HG02588 (cell line): ENCODE measurements around the gene SPOPL.
"Not testable (repeated sequence)": the region's sequence is repeated elsewhere in the genome, so short reads cannot be mapped to it uniquely, and the experiment has no call there.

Experiments
- ATAC-seq: cut with Tn5 transposase; IDR thresholded peaks from one replicate; pipeline ENCODE4 v1.9.1; 2021; ENCODE audit warnings: mild to moderate bottlenecking, moderate library complexity; ENCODE audit not compliant: unreplicated experiment

SPOPL gene

DNA sequence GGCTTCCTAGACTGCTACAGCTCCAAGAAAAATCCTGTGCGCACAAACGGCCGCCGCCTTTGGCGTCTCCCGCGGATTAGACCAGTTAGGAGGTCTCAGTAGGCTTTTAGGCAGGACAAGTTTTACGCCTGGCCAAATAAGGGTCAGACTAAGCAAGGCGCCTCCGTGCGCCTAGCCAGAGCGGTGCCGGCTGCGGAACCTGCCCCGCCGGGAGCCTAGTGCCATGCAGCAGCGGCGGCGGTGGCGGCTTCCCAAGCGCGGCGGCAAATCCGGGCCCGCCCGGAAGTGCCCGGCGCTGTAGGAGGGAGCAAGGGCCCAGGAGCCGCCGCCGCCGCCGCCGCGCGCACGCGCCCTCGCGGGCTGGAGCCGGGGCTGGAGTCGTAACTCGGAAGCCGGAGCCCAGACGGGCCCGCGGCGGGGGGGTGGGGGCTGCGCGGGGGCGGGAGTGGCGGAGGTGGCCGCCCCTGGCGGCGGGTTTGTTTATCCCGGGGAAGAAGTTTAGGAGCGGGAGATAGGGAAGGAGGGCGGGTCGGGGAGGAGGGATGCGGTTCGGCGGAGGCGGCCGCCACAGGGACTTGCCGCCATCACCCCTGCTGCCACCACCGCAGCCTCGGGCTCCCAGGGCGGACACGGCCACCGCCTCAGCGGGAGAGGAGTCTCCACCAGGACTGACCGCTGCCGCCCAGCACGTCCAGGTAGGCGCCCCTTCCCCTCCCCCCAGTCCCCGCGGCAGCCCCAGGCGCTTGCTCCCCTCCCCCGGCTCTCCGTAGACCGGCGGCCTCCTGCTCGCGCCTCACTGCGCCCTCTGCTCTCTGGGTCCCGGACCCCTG lies at the start of gene SPOPL:
TSS of gene SPOPL (plus strand) at position 346 of the 830 bp plus-strand sequence. CDS start 48,447 bp downstream, outside the sequence.
- ATAC-seq = peak; percentile 78

GRCh38 chr2:138452324-138452723 lies 49.2 kb upstream of the SPOPL start:
- no peak for ATAC-seq

DNA sequence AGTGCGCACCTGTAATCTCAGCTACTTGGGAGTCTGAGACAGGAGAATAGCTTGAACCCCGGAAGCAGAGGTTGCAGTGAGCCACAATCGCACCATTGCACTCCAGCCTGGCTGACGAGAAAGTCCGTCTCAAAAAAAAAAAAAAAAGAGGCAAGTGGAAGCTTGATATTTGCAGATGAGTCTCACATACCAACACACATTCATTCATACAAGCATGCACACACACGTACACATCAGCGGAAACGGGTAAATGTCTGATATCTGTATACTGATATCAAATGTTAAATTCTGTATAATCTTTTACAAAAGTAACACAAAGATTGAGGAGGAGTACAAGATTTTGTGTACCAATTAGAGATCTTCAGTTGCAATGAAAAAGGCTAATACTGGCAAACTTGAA lies 47.8 kb upstream of the SPOPL start:
- ATAC-seq = no peak

DNA sequence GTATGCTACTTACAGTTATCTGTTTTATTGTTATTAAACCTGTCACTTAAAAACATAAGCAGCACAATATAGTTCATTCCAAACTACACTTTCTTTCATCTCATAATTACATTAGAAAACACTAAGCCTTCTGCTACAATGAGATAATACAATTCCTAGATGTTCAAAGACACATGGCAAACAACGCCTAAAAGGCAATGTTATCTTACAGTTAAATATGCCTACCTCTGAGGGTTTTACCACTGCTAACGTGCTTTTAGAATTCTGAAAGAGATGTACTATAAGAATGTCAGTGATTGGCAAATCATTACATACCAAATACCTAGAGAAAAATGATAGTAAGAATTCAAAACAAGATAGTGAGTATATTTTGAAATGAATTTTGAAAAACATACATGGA lies 46.8 kb upstream of the SPOPL start:
- no peak for ATAC-seq

DNA sequence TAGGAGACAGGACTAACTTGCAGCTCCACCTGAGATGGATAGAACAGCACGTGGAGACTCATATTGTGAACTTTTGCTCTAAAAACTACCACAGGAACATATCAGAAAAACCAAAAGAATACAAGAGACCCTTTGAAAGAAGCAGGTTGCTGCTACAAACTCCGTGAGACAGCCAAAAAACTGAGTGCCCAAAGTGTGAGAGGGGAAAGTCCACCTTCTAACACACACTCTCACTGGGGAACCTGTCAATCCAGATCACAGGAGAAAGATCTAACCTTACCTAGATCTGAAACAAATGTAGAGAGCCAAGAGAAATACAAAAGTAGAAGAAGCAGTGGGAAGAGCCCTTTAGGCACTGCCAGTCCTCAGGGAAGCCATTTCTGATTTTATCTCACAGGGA lies 46.3 kb upstream of the SPOPL start:
- ATAC-seq = no peak

GRCh38 chr2:138455691-138456090 lies 45.9 kb upstream of the SPOPL start:
- no peak for ATAC-seq

DNA sequence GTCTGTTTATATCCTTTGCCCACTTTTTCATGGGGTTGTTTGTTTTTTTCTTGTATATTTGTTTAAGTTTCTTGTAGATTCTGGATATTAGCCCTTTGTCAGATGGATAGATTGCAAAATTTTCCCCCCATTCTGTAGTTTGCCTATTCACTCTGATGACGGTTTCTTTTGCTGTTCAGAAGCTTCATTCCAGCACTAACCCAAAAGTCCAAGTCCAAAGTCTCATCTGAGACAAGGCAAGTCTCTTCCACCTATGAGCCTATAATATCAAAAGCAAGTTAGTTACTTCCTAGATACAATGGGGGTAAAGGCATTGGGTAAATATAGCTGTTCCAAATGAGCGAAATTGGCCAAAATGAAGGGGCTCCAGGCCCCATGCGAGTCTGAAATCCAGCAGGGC lies 38.9 kb upstream of the SPOPL start:
- not testable (repeated sequence) for ATAC-seq

DNA sequence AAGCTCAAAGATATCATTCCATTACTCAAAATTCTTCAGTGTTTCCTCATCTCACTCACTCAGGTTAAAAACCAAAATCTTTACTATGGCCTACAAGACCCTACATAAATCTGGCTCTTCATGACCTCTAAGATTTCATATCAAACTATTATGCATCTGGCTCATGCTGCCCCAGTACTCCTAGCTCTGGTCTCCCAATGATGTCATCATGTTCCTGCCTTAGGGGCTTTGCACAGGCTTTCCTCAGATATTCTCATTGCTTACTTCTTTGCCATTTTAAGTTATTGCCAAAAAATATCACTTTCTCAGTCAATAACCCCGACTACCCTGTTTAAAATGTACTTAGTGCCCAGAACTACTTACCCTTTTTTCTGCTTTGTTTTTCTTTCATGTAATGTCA lies 33.0 kb upstream of the SPOPL start:
- ATAC-seq = no peak

DNA sequence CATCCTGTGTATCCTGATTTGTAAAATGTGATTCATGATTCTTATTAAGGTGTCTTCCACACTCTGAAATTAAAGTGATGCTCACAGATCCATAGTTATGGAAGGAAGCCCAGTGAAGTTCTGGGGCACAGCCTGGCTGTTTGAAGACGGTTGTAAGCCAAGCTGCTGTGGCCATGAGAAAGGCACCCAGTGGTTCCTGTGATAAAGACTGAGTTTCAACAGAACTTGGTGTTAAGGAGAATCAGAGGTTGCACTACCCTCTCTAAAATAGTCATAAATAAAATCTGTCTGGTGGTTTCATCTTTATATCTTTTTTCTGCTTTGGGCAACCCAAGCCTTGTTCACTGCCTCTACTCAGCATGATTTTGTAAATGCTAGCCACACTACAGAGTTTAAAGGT lies 32.2 kb upstream of the SPOPL start:
- ATAC-seq = no peak

DNA sequence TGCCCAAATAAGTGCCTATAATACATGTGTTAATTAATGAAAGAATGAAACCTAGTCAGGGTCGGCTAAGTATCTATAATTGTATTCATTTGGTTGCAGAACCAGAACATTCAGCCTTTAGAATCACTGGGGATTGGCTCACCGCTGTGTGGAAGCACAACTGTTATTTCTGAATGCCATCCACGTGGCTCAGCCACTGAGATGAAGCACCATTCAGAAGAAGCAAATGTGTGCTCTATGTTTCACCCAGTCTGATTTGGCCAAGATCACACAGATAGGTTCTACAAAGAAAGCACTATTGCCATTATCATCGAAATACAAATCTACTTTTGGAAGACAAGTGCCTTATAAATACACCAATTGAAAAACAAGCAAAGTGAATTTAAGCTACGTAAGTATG lies 30.6 kb upstream of the SPOPL start:
- ATAC-seq = no peak

DNA sequence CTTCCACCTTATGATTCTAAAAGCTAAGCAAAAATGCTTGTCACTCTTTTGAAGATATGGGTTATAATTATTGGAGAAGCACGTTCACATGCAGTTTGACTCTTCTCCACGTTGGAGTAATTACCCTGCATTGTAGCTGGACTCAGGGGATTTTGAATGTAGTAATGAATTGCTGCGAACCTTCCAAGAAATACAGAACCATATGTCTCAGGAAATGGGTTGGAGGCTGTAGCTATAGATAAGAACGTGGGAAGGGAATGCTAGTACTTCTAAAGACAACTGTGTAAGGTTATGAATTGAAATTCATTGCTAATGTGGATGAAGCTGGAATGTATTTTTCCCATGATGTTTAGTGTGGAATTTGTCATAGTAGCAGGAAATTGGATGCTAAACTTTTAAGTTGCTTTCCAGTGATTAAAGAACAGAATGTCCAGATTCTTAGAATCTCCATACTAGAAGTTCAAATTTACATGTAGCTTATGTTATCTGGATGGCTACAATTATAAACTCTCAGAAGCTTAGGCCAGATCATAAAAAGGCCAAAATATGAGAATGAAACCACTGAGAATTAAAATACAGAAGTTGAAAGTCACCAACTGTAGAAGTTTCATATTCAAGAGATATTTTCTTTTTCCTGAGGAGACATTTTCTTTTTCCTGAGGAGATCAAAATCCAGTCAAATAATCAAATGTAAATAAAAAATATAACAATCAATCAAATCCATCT lies 27.3 kb upstream of the SPOPL start:
- no peak for ATAC-seq

DNA sequence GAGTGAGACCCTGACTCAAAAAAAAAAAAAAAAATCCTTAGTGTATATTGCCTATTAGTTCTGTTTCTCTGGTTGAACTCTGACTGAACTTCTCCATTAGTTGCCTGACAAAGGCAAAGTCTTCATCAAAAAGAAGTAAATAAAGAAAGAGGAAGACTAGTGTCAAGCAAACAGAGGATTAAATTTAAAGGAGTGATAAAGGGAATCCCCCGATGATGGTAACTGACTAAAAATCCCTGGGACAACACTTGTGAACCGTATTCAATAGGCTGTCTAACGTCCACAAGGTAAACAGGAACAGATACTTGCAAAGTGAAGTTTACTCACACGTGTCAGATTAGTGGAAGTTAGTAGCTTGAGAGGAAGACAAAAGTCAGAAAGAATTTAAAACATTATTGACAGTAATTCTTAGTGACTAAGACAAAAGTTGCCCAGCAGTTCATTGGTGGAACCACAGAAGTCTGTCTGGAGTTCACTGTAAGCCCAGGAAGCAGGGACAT lies 26.2 kb upstream of the SPOPL start:
- peak; percentile 94 for ATAC-seq

GRCh38 chr2:138476186-138476585 lies 25.4 kb upstream of the SPOPL start:
- ATAC-seq = no peak

DNA sequence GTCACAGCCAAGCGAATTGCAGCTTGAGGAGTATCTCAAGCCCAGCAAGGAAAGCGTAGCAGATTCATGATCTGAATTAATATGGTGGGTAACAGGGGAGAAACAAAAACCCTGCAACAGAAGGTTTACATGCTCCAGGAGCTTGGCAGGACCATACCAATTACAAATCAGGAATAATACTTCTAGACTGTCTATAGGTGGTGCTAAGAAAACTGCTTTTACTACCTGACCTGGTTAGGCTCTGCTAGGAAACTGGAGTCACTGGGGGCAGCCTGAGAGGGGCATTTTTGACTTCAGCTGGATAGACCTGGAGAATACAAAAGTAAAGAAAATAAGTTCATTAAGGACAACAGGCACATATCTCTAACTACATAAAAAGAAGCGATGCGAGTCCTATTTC lies 24.6 kb upstream of the SPOPL start:
- ATAC-seq = no peak

GRCh38 chr2:138482796-138483195 lies 18.8 kb upstream of the SPOPL start:
- ATAC-seq = not testable (repeated sequence)

DNA sequence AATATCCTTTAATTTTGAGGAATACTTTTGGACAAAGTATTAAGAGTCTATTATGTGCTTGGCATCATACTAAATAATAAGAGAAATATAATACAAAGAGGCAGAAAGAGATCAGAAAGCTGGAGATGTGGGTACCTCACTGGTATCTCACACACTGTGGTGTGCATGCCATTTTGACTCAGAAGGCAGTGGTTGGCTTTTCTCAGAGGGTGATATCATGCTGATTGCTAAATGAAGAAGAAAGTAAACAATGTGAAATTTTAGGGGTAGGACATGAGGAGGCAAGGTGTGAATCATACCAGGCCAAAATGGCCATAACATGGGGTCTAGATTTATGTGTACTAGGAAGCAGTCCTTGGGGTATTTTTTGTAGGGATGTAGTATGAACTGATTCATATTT lies 16.6 kb upstream of the SPOPL start:
- ATAC-seq = no peak

DNA sequence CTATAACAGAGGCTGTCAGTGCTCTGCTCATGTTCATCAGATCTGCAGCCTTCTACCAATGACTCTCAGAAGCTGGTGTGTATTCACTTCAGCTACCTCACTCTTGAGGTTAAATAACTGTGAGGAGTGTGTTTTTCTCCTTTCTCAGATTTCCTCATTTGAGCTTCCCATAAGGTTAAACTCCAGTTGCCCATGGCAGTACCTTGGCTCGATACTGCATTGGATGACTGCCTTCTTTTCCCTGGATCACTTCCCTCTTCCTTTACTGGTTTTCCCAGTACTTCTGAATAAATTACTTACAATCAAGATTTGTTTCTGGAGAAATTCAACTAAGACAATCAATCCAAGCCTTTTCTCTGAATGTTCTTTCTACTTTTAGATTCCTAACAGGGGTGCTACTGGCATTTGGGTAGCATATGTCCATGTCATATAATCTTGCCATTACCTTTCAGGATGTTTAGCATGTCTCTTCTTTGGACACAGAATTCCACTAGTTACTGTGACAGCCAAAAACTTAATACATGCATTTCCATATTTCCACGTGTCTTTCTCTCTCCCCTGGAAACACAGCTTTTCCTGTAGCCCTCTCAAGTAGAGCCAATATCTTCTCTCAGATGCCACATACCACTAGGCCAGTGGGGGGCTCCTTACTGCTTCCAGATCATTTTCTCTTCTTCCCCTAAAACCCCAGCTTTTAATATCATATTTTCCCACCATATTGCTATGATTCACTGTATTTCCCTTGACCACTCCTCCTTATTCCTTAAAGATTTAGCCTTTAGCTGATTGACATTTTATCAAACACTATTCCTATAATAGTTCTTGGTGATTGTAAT lies 15.0 kb upstream of the SPOPL start:
- ATAC-seq = no peak

- no peak for ATAC-seq
Observed at GRCh38 chr2:138490673-138491494, 10.7 kb upstream of the SPOPL start.

DNA sequence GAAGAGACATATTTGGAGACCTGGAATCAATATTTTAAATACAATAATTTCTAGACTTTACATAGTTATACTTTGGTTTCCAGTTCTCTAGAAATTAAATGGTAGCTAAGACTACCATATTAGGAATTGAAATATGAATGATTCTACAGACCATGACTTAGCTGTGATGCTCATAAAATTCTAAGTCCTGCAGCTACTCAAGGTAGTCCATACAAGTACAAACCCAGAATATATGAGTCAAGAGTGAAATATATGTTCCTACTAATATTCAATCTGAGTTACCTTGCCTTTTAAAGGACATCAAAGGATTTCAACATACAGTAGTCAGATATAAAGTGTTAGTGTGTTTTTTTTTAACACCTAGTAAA lies 10.1 kb upstream of the SPOPL start:
- no peak for ATAC-seq

GRCh38 chr2:138492160-138492559 lies 9.4 kb upstream of the SPOPL start:
- ATAC-seq = no peak
